ENCODE results near the gene KLRB1. TPM values are rescaled to one million over a fixed set of nuclear protein-coding genes. Genes with fewer than 3 reads are reported as not detected.
"Not testable (repeated sequence)": the region's sequence is repeated elsewhere in the genome, so short reads cannot be mapped to it uniquely, and the experiment has no call there.

Gene KLRB1
- total RNA-seq, 2 donors from 2014 or later: 0.89 to 3.0 TPM

DNA sequence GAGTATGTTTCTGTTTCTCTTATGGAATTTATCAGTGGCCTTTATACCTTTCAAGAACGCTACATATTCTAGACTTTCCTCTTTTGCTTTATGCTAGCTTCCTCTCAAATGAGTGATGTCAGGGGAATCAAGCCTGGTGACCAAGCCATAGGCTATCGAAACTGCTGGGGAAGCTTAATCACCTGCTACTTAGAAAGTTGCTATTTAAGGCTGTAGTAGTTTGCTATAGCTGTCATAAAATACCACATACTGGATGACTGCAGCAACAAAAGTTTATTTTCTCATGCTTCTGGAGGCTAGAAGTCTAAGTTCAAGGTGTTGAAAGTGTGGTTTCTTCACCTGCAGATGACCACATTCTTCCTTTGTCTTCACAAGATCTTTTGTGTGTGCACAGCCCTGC, 43.3 kb downstream of the KLRB1 start:
- DNase-seq: not testable (repeated sequence)

GRCh38 chr12:9562841-9563453, 44.8 kb downstream of the KLRB1 start:
- not testable (repeated sequence) for H3K27me3 Mint-ChIP-seq (ENCODE audit: low read depth); H3K36me3 Mint-ChIP-seq (ENCODE audit: insufficient read depth in 2 of 2); H3K4me3 Mint-ChIP-seq; ATAC-seq (replicated peaks in 1 of 2); H3K27ac Mint-ChIP-seq; H3K9me3 Mint-ChIP-seq; H3K4me1 Mint-ChIP-seq (ENCODE audit: low read depth); DNase-seq

More for the DNA sequence above, 43.3 kb downstream of the KLRB1 start:
- H3K9me3 Mint-ChIP-seq; ATAC-seq (replicated peaks in 1 of 2); H3K27ac Mint-ChIP-seq; H3K27me3 Mint-ChIP-seq (ENCODE audit: low read depth); H3K4me3 Mint-ChIP-seq; H3K4me1 Mint-ChIP-seq (ENCODE audit: low read depth); H3K36me3 Mint-ChIP-seq (ENCODE audit: insufficient read depth in 2 of 2): not testable (repeated sequence)

- ATAC-seq (replicated peaks in 1 of 2); DNase-seq; H3K36me3 Mint-ChIP-seq (ENCODE audit: insufficient read depth in 2 of 2); H3K27me3 Mint-ChIP-seq (ENCODE audit: low read depth); H3K9me3 Mint-ChIP-seq; H3K4me3 Mint-ChIP-seq; H3K27ac Mint-ChIP-seq; H3K4me1 Mint-ChIP-seq (ENCODE audit: low read depth): not testable (repeated sequence)
These were observed 62.2 kb downstream of the KLRB1 start for GRCh38 chr12:9545489-9545888.

Other genes with a start within 250 kb of the KLRB1 start
- gene CLEC2D, start 61.8 kb upstream of the KLRB1 start, total RNA-seq: 100 to 1,000 TPM; 269 to 293 TPM
- gene CLECL1, start 125.2 kb upstream of the KLRB1 start, total RNA-seq: 10 to 100 TPM; 11.5 to 13.8 TPM
- 100 to 1,000 TPM; 126 to 158 TPM for gene CD69, start 153.0 kb upstream of the KLRB1 start, total RNA-seq
- under 1 TPM; 0.29 to 0.72 TPM for gene KLRF1, start 219.6 kb upstream of the KLRB1 start, total RNA-seq

Data from activated T-cell treated with anti-CD3 and anti-CD28 coated beads, Interleukin-2, amount 50 U/mL, for 72 hours (primary cell).